ENCODE measurements around the gene AK8. TPM values are rescaled to one million over a fixed set of nuclear protein-coding genes. Genes with fewer than 3 reads are reported as not detected.

AK8 gene
- polyA plus RNA-seq, 1 donor: 2.6 TPM

DNA sequence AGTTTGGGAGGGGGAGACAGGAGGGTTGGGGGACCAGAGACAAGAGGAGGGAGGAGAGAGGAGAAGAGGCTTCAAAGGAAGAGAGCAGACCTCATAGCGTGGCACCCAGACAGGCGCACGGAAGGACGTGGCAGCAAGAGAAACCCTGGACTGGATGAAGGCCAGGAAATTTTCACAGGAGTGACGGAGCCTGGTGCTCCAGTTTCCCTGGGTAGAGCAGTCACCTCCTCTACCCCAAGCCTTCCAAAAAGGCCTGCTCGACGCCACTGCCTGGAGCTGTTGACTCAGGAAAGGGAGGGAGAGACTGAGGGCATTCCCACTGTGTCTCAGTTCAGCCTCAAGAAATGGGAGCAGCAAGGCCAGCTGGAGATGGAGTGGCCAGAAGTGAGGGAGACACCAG, 19.3 kb downstream of the AK8 start:
- no peak overlapping the region for H3K27ac ChIP-seq (ENCODE audit: low read length)

DNA sequence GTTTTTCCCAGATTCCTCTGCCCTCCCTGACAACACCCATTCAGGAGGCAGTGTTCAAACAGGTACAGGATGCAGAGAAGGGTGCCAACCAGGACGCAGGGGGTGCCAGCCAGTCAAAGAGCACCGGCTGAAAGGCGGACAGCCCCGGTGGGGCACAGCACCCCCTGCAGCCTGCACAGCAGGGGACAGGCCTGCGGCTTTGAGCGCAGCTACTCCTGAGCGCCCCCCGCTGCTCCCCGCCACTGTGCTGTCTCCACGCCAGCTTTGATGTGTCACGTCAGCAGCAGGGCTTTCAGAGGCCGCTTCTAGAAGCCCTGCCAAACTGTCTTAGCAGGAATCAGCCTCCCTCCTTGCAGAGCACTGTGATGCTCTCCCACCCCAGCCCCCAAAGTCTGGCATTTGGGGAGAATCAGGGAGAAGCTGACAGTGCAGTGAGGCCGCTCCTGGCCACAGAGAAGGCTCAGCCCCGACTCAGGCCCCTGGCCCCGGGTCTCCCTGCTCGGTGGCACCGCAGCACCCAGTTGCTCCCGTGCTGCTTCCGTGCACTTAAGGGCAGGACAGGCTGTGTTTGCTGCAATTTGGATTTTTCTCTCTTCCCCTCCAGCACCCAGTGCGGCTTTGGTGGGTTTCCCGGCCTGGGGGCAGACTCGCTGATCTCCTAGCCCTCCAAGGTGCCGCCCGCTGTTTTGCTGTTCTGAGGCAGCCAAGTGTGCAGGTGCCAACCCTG, 20.3 kb downstream of the AK8 start:
- Histone ChIP-seq H3K27ac (ENCODE audit: low read length) (no peak overlapping the region), H3K4me3 (ENCODE audit: low read length) (no peak overlapping the region), H3K27me3 (ENCODE audit: control insufficient read depth, insufficient read depth, low read length) (peaks cover 2% of the 10 kb centered on the region), H3K36me3 (ENCODE audit: control insufficient read depth, insufficient read depth, low read length) (no peaks in the 10 kb centered on the region), H3K4me1 (ENCODE audit: control insufficient read depth, insufficient read depth, low read length) (no peaks in the 10 kb centered on the region), H3K9me3 (ENCODE audit: control insufficient read depth, low read depth, low read length) (no peaks in the 10 kb centered on the region)
- no peak for DNase-seq
- WGBS (ENCODE audit: insufficient coverage, low lambda C conversion rate): no CpG with 5 or more reads among the region's 24 CpGs

More for the DNA sequence above, 19.3 kb downstream of the AK8 start:
- Histone ChIP-seq H3K4me3 (ENCODE audit: low read length) (no peak overlapping the region), H3K9me3 (ENCODE audit: control insufficient read depth, low read depth, low read length) (no peaks in the 10 kb centered on the region), H3K4me1 (ENCODE audit: control insufficient read depth, insufficient read depth, low read length) (no peaks in the 10 kb centered on the region), H3K27me3 (ENCODE audit: control insufficient read depth, insufficient read depth, low read length) (peaks cover 2% of the 10 kb centered on the region), H3K36me3 (ENCODE audit: control insufficient read depth, insufficient read depth, low read length) (no peaks in the 10 kb centered on the region)
- DNase-seq: no peak
- WGBS (ENCODE audit: insufficient coverage, low lambda C conversion rate): no CpG with 5 or more reads among the region's 7 CpGs

DNA sequence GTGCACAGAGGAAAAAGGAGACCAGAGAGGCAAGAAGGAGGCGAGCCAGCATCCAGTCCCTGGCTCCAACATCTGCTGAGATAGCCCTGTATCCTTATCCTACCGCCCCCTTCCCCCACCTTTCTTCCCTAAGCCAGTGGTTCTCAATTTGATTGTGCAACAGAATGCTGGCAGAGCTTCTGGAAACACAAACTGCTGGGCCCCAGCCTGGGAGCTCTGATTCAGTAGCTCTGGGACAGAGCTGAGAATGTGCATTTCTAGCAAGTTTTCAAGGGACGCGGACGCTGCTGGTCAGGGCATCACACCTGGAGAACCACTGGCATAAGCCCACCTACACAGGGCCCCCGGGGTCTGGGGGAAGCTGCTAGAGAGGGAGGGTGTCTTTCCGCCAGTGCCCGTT, 21.1 kb downstream of the AK8 start:
- no peak overlapping the region for H3K4me3 ChIP-seq (ENCODE audit: low read length)
- no peaks in the 10 kb centered on the region for H3K9me3 ChIP-seq (ENCODE audit: control insufficient read depth, low read depth, low read length)
- WGBS (ENCODE audit: insufficient coverage, low lambda C conversion rate): no CpG with 5 or more reads among the region's 8 CpGs
- H3K4me1 ChIP-seq (ENCODE audit: control insufficient read depth, insufficient read depth, low read length): no peaks in the 10 kb centered on the region
- H3K27ac ChIP-seq (ENCODE audit: low read length): no peak overlapping the region
- H3K27me3 ChIP-seq (ENCODE audit: control insufficient read depth, insufficient read depth, low read length): peaks cover 2% of the 10 kb centered on the region
- DNase-seq: no peak
- H3K36me3 ChIP-seq (ENCODE audit: control insufficient read depth, insufficient read depth, low read length): no peaks in the 10 kb centered on the region

DNA sequence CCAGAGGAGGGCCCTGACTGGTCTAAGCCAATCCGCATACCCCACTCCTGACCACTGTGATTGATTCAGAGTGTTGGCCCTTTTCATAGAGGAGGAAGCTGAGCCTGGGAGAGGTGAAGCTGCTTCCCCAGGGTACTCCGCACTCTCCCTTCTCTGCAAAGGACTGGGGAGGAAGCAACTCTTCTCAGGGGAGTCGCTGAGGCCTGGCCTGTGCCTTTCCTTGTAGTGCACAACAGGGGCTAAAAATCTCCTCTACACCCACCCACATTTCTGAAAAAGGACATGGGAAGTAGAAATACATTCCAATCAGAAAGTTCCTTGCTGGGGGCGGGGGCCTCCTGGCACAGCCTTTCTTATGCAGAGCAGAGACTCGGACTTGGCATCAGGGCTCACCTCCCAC, 22.2 kb downstream of the AK8 start:
- no peaks in the 10 kb centered on the region for H3K9me3 ChIP-seq (ENCODE audit: control insufficient read depth, low read depth, low read length)
- DNase-seq: no peak
- WGBS (ENCODE audit: insufficient coverage, low lambda C conversion rate): no CpG with 5 or more reads among the region's 5 CpGs
- H3K4me3 ChIP-seq (ENCODE audit: low read length): no peak overlapping the region
- H3K36me3 ChIP-seq (ENCODE audit: control insufficient read depth, insufficient read depth, low read length): no peaks in the 10 kb centered on the region
- H3K4me1 ChIP-seq (ENCODE audit: control insufficient read depth, insufficient read depth, low read length): no peaks in the 10 kb centered on the region
- peaks cover 2% of the 10 kb centered on the region for H3K27me3 ChIP-seq (ENCODE audit: control insufficient read depth, insufficient read depth, low read length)
- no peak overlapping the region for H3K27ac ChIP-seq (ENCODE audit: low read length)

DNA sequence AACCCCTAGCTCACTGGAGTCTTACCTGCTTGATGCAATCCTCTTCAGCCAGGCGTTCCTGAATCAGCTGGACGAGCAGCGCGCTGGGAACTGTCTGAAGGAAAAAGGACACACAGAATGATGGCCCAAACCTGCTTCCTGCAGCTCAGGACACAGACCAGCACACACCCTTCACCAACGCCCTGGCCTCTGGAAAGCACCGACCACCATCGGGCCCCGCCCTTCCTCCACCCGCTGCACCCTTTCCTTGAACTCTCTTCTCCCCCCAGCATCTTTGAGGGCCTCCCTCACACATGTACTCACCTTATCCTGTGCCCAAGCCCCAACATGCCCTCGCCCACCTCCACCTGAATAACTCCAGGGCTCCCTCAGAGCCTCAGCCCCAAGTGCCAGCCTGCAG, 23.3 kb downstream of the AK8 start:
- no peak overlapping the region for H3K4me3 ChIP-seq (ENCODE audit: low read length)
- H3K4me1 ChIP-seq (ENCODE audit: control insufficient read depth, insufficient read depth, low read length): no peaks in the 10 kb centered on the region
- no peak for DNase-seq
- peaks cover 2% of the 10 kb centered on the region for H3K27me3 ChIP-seq (ENCODE audit: control insufficient read depth, insufficient read depth, low read length)
- H3K9me3 ChIP-seq (ENCODE audit: control insufficient read depth, low read depth, low read length): no peaks in the 10 kb centered on the region
- no peaks in the 10 kb centered on the region for H3K36me3 ChIP-seq (ENCODE audit: control insufficient read depth, insufficient read depth, low read length)
- WGBS (ENCODE audit: insufficient coverage, low lambda C conversion rate): no CpG with 5 or more reads among the region's 10 CpGs
- no peak overlapping the region for H3K27ac ChIP-seq (ENCODE audit: low read length)

DNA sequence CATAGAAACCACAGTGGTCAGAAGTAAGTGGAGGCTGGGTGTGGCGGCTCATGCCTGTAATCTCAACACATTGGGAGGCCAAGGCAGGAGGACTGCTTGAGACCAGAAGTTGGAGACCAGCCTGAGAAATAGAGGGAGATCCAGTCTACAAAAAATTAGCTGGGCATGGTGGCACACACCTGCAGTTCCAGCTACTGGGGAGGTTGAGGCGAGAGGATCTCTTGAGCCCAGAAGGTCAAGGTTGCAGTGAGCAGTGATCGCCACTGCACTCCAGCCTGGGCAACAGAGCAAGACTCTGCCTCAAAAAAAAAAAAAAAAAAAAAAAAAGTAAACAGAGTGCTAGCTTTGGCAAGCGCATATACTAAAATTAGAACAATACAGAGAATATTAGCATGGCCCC, 24.6 kb downstream of the AK8 start:
- no peak for DNase-seq
- Histone ChIP-seq H3K4me1 (ENCODE audit: control insufficient read depth, insufficient read depth, low read length) (no peaks in the 10 kb centered on the region), H3K27ac (ENCODE audit: low read length) (no peak overlapping the region), H3K9me3 (ENCODE audit: control insufficient read depth, low read depth, low read length) (no peaks in the 10 kb centered on the region), H3K36me3 (ENCODE audit: control insufficient read depth, insufficient read depth, low read length) (no peaks in the 10 kb centered on the region), H3K27me3 (ENCODE audit: control insufficient read depth, insufficient read depth, low read length) (peaks cover 2% of the 10 kb centered on the region), H3K4me3 (ENCODE audit: low read length) (no peak overlapping the region)
- 100% methylated on average over 1 of the region's 4 CpGs for WGBS (ENCODE audit: insufficient coverage, low lambda C conversion rate)

DNA sequence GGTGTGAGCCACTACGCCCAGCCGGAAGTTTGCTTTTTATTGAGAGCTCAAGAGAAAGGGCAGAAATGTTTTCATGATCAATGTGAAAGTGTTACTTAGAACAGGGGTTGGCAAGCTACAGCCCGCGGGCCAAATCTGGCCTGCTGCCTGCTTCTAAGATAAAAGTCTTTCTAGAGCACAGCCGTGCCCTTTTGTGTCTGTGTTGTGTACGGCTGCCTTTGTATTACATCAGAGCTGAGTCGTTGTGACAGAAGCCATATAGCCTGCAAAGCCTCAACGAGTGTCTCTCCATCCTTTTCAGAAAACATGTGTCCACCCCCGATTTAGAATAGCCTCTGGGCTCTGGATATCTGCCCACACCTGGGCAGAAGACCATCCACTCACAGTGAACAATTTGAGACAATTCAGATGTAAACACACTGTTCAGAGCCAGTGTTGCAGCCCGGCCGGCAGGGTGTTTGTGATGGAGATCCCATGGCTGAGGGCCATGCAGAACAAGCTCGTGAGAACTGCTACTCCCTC, 28.8 kb downstream of the AK8 start:
- Histone ChIP-seq H3K4me3 (ENCODE audit: low read length) (no peak overlapping the region), H3K27ac (ENCODE audit: low read length) (no peak overlapping the region), H3K36me3 (ENCODE audit: control insufficient read depth, insufficient read depth, low read length) (no peaks in the 10 kb centered on the region), H3K27me3 (ENCODE audit: control insufficient read depth, insufficient read depth, low read length) (no peaks in the 10 kb centered on the region), H3K4me1 (ENCODE audit: control insufficient read depth, insufficient read depth, low read length) (no peaks in the 10 kb centered on the region), H3K9me3 (ENCODE audit: control insufficient read depth, low read depth, low read length) (no peaks in the 10 kb centered on the region)
- no peak for DNase-seq
- WGBS (ENCODE audit: insufficient coverage, low lambda C conversion rate): 100% methylated on average over 2 of the region's 12 CpGs

DNA sequence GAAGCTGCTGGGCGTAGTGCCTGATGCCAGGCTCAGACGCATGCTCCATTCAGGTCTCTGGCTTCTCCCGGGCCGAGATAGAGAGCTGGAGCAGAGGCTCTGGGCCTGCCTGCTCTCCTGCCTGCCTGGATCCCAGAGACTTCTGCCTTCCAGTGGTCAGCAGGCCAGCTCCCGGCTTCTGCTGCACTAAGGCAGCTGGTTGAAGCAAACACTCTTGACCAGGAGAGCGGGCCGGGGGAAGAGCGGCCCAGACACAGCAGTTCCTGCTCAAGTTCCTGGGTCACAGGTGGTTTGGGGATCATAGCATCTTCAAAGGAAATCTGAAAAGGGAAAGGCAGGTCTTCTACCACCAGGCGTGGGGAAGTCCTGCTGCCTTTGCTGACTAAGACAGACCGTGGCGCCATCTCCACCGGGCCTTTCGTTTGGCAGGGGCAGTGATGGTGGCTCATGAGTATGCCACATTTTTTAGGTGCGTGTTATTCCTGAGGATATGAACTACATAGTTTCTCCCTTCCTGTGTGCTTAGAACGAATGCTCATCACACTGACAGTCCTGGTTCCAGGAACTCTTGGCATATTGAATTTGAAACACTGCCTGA, 31.1 kb downstream of the AK8 start:
- WGBS (ENCODE audit: insufficient coverage, low lambda C conversion rate): no CpG with 5 or more reads among the region's 15 CpGs
- H3K27me3 ChIP-seq (ENCODE audit: control insufficient read depth, insufficient read depth, low read length): no peaks in the 10 kb centered on the region
- no peaks in the 10 kb centered on the region for H3K36me3 ChIP-seq (ENCODE audit: control insufficient read depth, insufficient read depth, low read length)
- H3K4me1 ChIP-seq (ENCODE audit: control insufficient read depth, insufficient read depth, low read length): no peaks in the 10 kb centered on the region
- H3K9me3 ChIP-seq (ENCODE audit: control insufficient read depth, low read depth, low read length): no peaks in the 10 kb centered on the region
- no peak overlapping the region for H3K4me3 ChIP-seq (ENCODE audit: low read length)
- H3K27ac ChIP-seq (ENCODE audit: low read length): no peak overlapping the region
- peak in 1 of 2 donors; percentile 17 for DNase-seq

DNA sequence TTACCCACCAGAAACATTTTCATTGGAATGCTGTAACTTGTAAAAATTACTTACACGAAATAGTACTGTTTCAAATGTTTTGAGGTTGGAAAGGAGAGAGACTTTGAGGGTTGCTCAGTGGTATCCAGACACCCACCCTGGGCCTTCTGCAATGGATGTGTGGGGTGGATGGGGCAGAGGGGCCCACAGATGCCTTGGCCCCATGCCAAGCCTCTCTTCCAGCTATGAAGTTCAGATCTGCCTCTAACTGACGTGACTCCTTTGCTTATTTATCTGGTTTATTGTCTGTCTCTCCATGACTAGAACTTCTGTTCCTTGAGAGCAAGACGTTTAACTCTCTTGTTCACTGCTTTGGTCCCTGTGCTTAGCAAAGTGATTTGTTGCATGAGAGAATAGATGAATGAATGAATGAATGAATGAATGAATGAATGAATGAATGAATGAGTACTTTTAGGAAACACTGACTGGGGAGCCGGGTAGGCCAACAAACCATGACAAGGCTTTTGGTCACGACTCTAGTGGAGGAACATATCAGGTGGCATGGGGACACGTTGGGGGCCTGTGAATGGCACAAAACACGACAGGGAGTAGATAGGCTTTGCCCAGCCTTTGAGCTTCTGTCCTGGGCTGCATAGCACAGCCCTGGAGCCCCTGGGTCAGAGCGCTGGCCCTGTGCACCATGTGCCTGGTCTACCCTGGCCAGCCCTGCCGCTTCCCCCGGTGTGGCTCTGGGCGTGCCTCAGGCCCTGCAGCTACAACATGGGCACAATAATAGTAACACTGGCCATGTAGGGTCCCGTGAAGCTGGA, 31.8 kb downstream of the AK8 start:
- WGBS (ENCODE audit: insufficient coverage, low lambda C conversion rate): 40% methylated on average over 1 of the region's 12 CpGs
- no peaks in the 10 kb centered on the region for H3K9me3 ChIP-seq (ENCODE audit: control insufficient read depth, low read depth, low read length)

More for the DNA sequence above, 31.8 kb downstream of the AK8 start:
- H3K4me1 ChIP-seq (ENCODE audit: control insufficient read depth, insufficient read depth, low read length): no peaks in the 10 kb centered on the region
- H3K27me3 ChIP-seq (ENCODE audit: control insufficient read depth, insufficient read depth, low read length): no peaks in the 10 kb centered on the region
- H3K4me3 ChIP-seq (ENCODE audit: low read length): no peak overlapping the region
- H3K27ac ChIP-seq (ENCODE audit: low read length): no peak overlapping the region
- no peaks in the 10 kb centered on the region for H3K36me3 ChIP-seq (ENCODE audit: control insufficient read depth, insufficient read depth, low read length)
- no peak for DNase-seq
